Activated CD8-positive, alpha-beta memory T cell treated with anti-CD3 and anti-CD28 coated beads for 24 hours (primary cell): ENCODE data around the gene ZC3H10.
"Not testable (repeated sequence)": the region's sequence is repeated elsewhere in the genome, so short reads cannot be mapped to it uniquely, and the experiment has no call there.

Experiments
- DNase-seq: peaks from one replicate; pipeline ENCODE4 v3.0.0-alpha.2; 2020

ZC3H10 gene, protein sequence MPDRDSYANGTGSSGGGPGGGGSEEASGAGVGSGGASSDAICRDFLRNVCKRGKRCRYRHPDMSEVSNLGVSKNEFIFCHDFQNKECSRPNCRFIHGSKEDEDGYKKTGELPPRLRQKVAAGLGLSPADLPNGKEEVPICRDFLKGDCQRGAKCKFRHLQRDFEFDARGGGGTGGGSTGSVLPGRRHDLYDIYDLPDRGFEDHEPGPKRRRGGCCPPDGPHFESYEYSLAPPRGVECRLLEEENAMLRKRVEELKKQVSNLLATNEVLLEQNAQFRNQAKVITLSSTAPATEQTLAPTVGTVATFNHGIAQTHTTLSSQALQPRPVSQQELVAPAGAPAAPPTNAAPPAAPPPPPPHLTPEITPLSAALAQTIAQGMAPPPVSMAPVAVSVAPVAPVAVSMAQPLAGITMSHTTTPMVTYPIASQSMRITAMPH

GRCh38 chr12:56117778-56118687 lies at the start of gene ZC3H10:
Gene ZC3H10, plus strand, starts transcription at chr12:56118266. Its CDS starts 2,297 bp downstream, at chr12:56120563.
- peak; percentile 97 for DNase-seq

DNA sequence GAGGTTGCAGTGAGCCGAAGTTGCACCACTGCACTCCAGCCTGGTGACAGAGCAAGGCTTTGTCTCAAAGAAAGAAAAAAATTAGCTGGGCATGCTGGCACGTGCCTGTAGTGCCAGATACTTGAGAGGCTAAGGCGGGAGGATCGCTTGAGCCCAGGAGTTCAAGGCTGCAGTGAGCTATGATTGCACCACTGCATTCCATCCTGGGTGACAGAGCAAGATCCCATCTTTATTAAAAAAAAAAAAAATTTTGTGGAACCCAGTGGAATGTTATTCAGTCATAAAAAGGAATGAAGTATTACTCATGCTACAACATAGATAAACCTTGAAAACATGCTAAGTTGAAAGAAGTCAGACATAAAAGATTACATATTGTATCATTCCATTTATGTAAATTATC lies 46.4 kb upstream of the ZC3H10 start:
- DNase-seq = no peak

DNA sequence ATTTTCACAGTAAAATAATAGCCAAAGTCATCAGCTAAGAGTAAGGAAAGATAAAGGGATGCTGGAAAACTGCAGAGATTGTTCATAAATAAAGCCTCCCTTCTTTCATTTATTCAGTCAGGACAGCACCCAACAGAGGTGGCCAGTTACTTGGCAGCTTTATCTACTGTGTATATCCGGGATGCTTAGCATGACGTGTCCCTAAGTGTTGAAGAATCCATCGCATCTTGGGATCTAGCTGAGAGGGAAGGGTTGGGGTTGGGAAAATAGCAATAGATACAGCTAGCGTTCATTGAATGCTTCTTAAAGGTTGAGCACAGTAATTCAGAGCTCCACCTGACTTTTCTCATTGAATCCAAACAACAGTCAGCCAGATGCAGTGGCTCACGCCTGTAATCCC lies 43.7 kb upstream of the ZC3H10 start:
- DNase-seq = no peak

GRCh38 chr12:56077966-56078365 lies 40.1 kb upstream of the ZC3H10 start:
- DNase-seq = not testable (repeated sequence)

DNA sequence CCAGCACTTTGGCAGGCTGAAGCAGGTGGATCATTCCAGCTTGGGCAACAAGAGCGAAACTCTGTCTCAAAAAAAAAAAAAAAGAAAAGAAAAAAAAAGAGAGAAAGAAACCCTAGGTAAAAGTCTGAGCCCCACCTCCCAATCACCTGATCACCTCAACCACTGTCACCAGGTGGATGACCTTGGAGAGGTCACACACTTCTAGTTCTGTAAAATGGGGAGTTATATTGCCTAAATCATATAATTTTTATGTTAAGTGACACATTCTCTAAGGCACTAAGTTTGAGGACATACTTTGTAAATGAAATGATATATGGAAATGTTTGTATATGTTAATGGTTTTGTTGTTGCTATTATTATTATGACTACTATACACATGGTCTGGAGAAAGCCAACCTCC lies 39.6 kb upstream of the ZC3H10 start:
- no peak for DNase-seq

- DNase-seq = peak; percentile 80
Observed at GRCh38 chr12:56078931-56079722, 38.9 kb upstream of the ZC3H10 start.

DNA sequence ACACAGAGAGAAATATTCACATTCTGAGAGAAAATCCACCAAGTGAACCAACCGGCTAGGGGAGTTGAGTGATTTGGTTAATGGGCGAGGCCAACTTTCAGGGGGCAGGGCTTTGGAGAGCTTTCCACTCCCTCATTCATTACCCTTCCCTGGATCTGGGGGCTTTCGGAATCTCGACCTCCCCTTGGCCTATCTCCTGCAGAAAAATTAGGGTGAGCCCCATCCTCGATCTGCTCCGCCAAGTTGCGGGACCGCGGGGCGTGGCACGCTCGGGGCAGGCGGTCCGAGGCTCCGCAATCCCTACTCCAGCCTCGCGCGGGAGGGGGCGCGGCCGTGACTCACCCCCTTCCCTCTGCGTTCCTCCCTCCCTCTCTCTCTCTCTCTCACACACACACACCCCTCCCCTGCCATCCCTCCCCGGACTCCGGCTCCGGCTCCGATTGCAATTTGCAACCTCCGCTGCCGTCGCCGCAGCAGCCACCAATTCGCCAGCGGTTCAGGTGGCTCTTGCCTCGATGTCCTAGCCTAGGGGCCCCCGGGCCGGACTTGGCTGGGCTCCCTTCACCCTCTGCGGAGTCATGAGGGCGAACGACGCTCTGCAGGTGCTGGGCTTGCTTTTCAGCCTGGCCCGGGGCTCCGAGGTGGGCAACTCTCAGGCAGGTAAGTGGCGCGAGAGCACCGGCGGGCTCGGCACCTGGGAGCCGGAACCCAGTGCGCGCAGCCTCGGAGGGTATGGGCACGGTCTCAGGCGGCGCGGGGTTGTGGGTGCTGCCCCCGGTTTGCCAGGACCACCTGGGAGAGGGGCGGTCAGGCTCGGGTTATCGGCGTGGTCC lies 38.1 kb upstream of the ZC3H10 start, which contains the start of gene ERBB3:
ERBB3 (plus strand) TSS at position 443 of the 833 bp plus-strand sequence; CDS start at position 579, 136 bp downstream.
- peak; percentile 86 for DNase-seq

- DNase-seq = no peak
Observed at GRCh38 chr12:56080556-56081138, 37.4 kb upstream of the ZC3H10 start.

GRCh38 chr12:56081393-56082347 lies 36.4 kb upstream of the ZC3H10 start:
- DNase-seq = no peak

- DNase-seq = no peak
Observed at GRCh38 chr12:56082382-56082781, 35.7 kb upstream of the ZC3H10 start.

DNA sequence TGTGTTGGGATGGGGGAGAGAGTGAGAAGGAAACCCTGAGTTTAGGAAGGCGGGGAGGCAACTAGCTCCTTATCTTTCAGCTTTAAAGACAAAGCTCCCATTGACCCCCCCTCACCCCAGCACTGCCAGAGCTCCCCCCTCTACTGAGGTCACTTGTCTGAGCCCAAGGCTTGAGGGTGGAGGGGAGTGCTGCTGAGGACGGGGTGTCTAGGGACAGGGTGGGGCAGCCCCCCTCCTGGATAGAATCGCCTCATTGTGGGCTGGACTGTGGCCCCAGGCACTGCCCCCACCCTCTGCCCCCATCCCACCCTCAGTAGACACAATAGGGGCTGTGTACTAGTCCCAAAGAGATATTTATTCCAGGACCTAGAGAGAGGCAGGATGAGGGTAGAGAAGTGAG lies 35.1 kb upstream of the ZC3H10 start:
- no peak for DNase-seq

DNA sequence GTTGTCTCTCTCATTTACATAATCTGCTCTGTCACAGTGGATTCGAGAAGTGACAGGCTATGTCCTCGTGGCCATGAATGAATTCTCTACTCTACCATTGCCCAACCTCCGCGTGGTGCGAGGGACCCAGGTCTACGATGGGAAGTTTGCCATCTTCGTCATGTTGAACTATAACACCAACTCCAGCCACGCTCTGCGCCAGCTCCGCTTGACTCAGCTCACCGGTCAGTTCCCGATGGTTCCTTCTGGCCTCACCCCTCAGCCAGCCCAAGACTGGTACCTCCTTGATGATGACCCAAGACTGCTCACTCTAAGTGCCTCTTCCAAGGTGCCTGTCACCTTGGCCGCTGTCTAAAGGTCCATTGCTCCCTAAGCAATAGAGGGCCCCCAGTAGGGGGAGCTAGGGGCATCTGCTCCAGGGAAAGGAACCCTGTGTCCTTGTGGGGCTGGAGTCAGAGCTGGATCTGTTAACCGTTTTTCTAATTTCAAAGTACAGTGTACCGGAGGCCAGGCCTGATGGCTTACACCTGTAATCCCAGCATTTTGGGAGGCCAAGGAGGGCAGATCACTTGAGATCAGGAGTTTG lies 33.0 kb upstream of the ZC3H10 start:
- no peak for DNase-seq

- no peak for DNase-seq
Observed at GRCh38 chr12:56086096-56086495, 32.0 kb upstream of the ZC3H10 start.

- no peak for DNase-seq
Observed at GRCh38 chr12:56086608-56087007, 31.5 kb upstream of the ZC3H10 start.

GRCh38 chr12:56087220-56087619 lies 30.8 kb upstream of the ZC3H10 start:
- no peak for DNase-seq

DNA sequence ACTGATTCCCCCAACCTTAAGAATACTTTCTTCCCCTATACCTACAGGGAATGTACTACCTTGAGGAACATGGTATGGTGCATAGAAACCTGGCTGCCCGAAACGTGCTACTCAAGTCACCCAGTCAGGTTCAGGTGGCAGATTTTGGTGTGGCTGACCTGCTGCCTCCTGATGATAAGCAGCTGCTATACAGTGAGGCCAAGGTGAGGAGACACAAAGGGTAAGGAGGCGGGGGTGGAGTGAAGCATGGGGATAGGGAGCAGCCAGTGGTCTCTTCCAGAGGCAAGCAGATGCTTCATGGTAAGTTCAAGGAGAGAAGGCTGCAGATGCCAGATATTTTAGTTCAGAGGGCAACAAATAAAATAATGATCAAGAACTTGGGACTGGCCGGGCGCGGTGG lies 20.3 kb upstream of the ZC3H10 start:
- DNase-seq = no peak

DNA sequence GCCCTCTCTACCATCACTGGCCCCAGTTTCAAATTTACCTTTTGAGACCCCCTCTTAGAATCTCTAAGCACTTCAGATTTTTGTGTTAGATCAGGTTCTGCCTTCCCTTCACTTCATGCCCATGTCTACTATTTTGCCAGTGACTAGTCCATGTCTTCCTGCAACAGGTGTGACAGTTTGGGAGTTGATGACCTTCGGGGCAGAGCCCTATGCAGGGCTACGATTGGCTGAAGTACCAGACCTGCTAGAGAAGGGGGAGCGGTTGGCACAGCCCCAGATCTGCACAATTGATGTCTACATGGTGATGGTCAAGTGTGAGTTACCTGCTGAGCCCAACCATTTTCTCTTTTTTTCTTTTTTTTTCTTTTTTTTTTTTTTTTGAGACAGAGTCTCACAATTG lies 19.5 kb upstream of the ZC3H10 start:
- no peak for DNase-seq

DNA sequence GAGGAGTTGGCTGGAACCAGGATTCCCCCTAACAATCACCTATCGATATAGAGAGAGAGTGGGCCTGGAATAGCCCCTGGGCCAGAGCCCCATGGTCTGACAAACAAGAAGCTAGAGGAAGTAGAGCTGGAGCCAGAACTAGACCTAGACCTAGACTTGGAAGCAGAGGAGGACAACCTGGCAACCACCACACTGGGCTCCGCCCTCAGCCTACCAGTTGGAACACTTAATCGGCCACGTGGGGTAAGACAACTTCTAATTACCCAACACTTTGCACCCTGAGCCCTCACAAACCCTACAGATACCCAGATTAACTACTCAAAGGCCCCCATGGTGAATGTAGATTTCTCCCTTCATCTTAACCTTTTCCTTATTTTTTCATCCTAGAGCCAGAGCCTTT lies 18.3 kb upstream of the ZC3H10 start:
- no peak for DNase-seq

GRCh38 chr12:56101045-56101444 lies 17.0 kb upstream of the ZC3H10 start:
- no peak for DNase-seq

DNA sequence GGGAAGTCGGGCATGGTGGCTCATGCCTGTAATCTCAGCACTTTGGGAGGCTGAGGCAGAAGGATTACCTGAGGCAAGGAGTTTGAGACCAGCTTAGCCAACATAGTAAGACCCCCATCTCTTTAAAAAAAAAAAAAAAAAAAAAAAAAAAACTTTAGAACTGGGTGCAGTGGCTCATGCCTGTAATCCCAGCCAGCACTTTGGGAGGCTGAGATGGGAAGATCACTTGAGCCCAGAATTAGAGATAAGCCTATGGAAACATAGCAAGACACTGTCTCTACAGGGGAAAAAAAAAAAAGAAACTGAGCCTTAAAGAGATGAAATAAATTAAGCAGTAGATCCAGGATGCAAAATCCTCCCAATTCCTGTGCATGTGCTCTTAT lies 15.4 kb upstream of the ZC3H10 start:
- no peak for DNase-seq
